K562 (cell line): Measurements from ENCODE around the gene CD163. TPM values are rescaled to one million over a fixed set of nuclear protein-coding genes. Genes with fewer than 3 reads are reported as not detected.

Source experiments
- ATAC-seq: fragments of 200-7000 bp; cut with Tn5 transposase; 3 replicates; pipeline ENCODE4 v1.9.1; 2020; ENCODE audit warnings: moderate library complexity
- BruUV-seq: library from RNA; stranded (reverse); fragments of 400-500 nt; replicated peaks from 2 replicates; lab custom pipeline; 2021; lab: Mats Ljungman, UMichigan
- CTCF ChIA-PET: fragments of 300-600 bp; formaldehyde crosslinking; extraction: SDS; loops from one replicate; lab custom pipeline; 2021; ENCODE audit warnings: low intra/inter-chr PET ratio; lab: Yijun Ruan, JAX
- POLR2A ChIA-PET: fragments of 300-600, 350-650 bp; sonication (Branson Sonifier 250); formaldehyde crosslinking; extraction: SDS; loops from one replicate; lab custom pipeline; 2021; ENCODE audit warnings: antibody characterized with exemption, inconsistent platforms; lab: Yijun Ruan, JAX
- DNase-seq, 4 experiments: peaks; one replicate each; pipeline versions ENCODE4 v3.0.0 to v3.0.0-alpha.2; 2011 to 2018; ENCODE audit warnings: low spot score in 3 of 4, mixed read lengths in 3 of 4; ENCODE audit errors: extremely low read depth in 1 of 4
- FAIRE-seq: peaks from 2 replicates; lab custom pipeline; 2011; peaks lifted over from hg19 to GRCh38; lab: Jason Lieb, UNC
- H2AFZ ChIP-seq: 2 replicates; pipeline ENCODE4 v1.6.0; 2011; ENCODE audit warnings: low read depth, low read length, control low read depth, inconsistent platforms
- H3K27ac ChIP-seq: fragments of 200-600 bp; 3 replicates; pipeline ENCODE4 v1.8.0; 2011; ENCODE audit warnings: low read depth, mild to moderate bottlenecking, control low read depth, inconsistent platforms, low read length, moderate library complexity, mixed read lengths; ENCODE audit errors: extremely low read depth
- H3K27me3 ChIP-seq, 2 experiments: fragments of 300-600 bp in 1 of 2; 2 replicates in 1 of 2; 3 replicates in 1 of 2; pipeline versions ENCODE4 v1.6.0 to v1.8.0; 2011; ENCODE audit warnings: inconsistent platforms in 2 of 2, low read length in 2 of 2, mild to moderate bottlenecking in 1 of 2, mixed read lengths in 1 of 2, moderate library complexity in 1 of 2; ENCODE audit not compliant: control insufficient read depth in 2 of 2, insufficient read depth in 2 of 2
- H3K36me3 ChIP-seq: fragments of 300-600 bp; 3 replicates; pipeline ENCODE4 v1.8.0; 2011; ENCODE audit warnings: mild to moderate bottlenecking, low read length, inconsistent platforms; ENCODE audit not compliant: control insufficient read depth, insufficient read depth
- H3K4me1 ChIP-seq, 2 experiments: fragments of 200-600 bp in 1 of 2; replicated peaks in 1 of 2; 2 replicates in 1 of 2; 3 replicates in 1 of 2; pipeline versions ENCODE4 v1.5.1 to v1.8.0; 2011; ENCODE audit warnings: inconsistent platforms in 2 of 2, low read length in 2 of 2, mild to moderate bottlenecking in 1 of 2, mixed read lengths in 1 of 2, moderate library complexity in 1 of 2; ENCODE audit not compliant: control insufficient read depth in 2 of 2, insufficient read depth in 2 of 2
- H3K4me2 ChIP-seq: 2 replicates; pipeline ENCODE4 v1.6.1; 2011; ENCODE audit warnings: low read length, control low read depth, inconsistent platforms, mixed read lengths; ENCODE audit not compliant: insufficient read depth
- H3K4me3 ChIP-seq: fragments of 200-600 bp; sonication (generic), shearing (Covaris generic); 2 replicates; pipeline ENCODE4 v1.5.1; 2016; ENCODE audit warnings: control low read depth, inconsistent platforms
- H3K79me2 ChIP-seq: fragments of 200-600 bp; 3 replicates; pipeline ENCODE4 v1.8.0; 2011; ENCODE audit warnings: low read length, inconsistent platforms; ENCODE audit not compliant: control insufficient read depth, insufficient read depth
- H3K9ac ChIP-seq, 2 experiments: 2 replicates each; pipeline versions ENCODE4 v1.6.0 to v1.6.1; 2011; ENCODE audit warnings: low read depth in 2 of 2, low read length in 2 of 2, control low read depth in 1 of 2, inconsistent platforms in 1 of 2, mild to moderate bottlenecking in 1 of 2, mixed read lengths in 1 of 2; ENCODE audit not compliant: insufficient read depth in 1 of 2
- H3K9me1 ChIP-seq: one replicate; pipeline ENCODE4 v1.6.0; 2011; ENCODE audit warnings: inconsistent platforms, mild to moderate bottlenecking, low read length, moderate library complexity; ENCODE audit not compliant: control insufficient read depth, insufficient read depth
- H3K9me3 ChIP-seq: replicated peaks from 2 replicates; pipeline ENCODE4 v1.5.1; 2011; ENCODE audit warnings: low read depth, low read length, inconsistent platforms; ENCODE audit not compliant: control insufficient read depth, insufficient read depth
- H4K20me1 ChIP-seq: replicated peaks from 2 replicates; pipeline ENCODE4 v1.6.1; 2011; ENCODE audit warnings: low read length, inconsistent platforms, mixed read lengths; ENCODE audit not compliant: control insufficient read depth, insufficient read depth
- ARID1B ChIP-seq: fragments of 450-650 bp; IDR thresholded peaks from 2 replicates; pipeline ENCODE4 v1.6.1; 2016; ENCODE audit warnings: antibody characterized with exemption, mild to moderate bottlenecking, inconsistent platforms
- HMGN3 ChIP-seq: IDR thresholded peaks from 2 replicates; pipeline ENCODE4 v1.6.1; 2011; ENCODE audit warnings: borderline replicate concordance, low read depth, mild to moderate bottlenecking, mixed read lengths, low read length; ENCODE audit not compliant: insufficient read length; ENCODE audit errors: extremely low read depth
- HNRNPK ChIP-seq: fragments of 200-400 bp; formaldehyde crosslinking; IDR thresholded peaks from one replicate; pipeline ENCODE4 v1.6.1; 2018; ENCODE audit warnings: mild to moderate bottlenecking, low read depth, low read length; ENCODE audit not compliant: poor library complexity, severe bottlenecking
- KDM4B ChIP-seq, 2 experiments: fragments of 450-650 bp in 1 of 2; sonication (generic) in 1 of 2; IDR thresholded peaks; 2 replicates each; pipeline ENCODE4 v1.6.1; 2016 to 2017; ENCODE audit warnings: borderline replicate concordance in 2 of 2, antibody characterized with exemption in 1 of 2, low read depth in 1 of 2, mild to moderate bottlenecking in 1 of 2
- NR2C1 ChIP-seq, 2 experiments: fragments of 450-650 bp; IDR thresholded peaks; 2 replicates each; pipeline ENCODE4 v1.6.1; 2017; ENCODE audit warnings: mild to moderate bottlenecking in 2 of 2, antibody characterized with exemption in 1 of 2, inconsistent platforms in 1 of 2, missing compliant biosample characterization in 1 of 2, missing genetic modification characterization in 1 of 2
- SIX5 ChIP-seq, 2 experiments: IDR thresholded peaks; 2 replicates each; pipeline ENCODE4 v1.6.1; 2011; ENCODE audit warnings: low read length in 2 of 2, borderline replicate concordance in 1 of 2, low read depth in 1 of 2, mild to moderate bottlenecking in 1 of 2, moderate library complexity in 1 of 2; ENCODE audit not compliant: insufficient read depth in 1 of 2
- TBL1XR1 ChIP-seq, 2 experiments: IDR thresholded peaks; 2 replicates each; pipeline ENCODE4 v1.6.1; 2012; ENCODE audit warnings: improper control_type of control experiment in 2 of 2, low read length in 2 of 2, mild to moderate bottlenecking in 1 of 2
- TFAM ChIP-seq: fragments of 250-450 bp; sonication (Bioruptor Pico); conservative IDR thresholded peaks from 2 replicates; pipeline ENCODE4 v1.5.0; 2021; ENCODE audit warnings: mild to moderate bottlenecking, moderate library complexity
- THAP12 ChIP-seq: fragments of 250-450 bp; sonication (Bioruptor Pico); IDR thresholded peaks from 2 replicates; pipeline ENCODE4 v1.9.0; 2021; ENCODE audit warnings: mild to moderate bottlenecking, inconsistent platforms
- THRAP3 ChIP-seq: fragments of 450-650 bp; IDR thresholded peaks from 2 replicates; pipeline ENCODE4 v1.6.1; 2016; ENCODE audit warnings: mild to moderate bottlenecking, inconsistent platforms, borderline replicate concordance
- ZNF197 ChIP-seq: fragments of 200-800 bp; sonication (Bioruptor generic); IDR thresholded peaks from 2 replicates; pipeline ENCODE4 v1.6.1; 2016; ENCODE audit warnings: low read depth, missing genetic modification characterization, missing compliant biosample characterization
- ZNF408 ChIP-seq: fragments of 250-450 bp; sonication (Bioruptor Pico); IDR thresholded peaks from 2 replicates; pipeline ENCODE4 v1.4.0; 2020; ENCODE audit warnings: low read depth, mild to moderate bottlenecking, moderate library complexity
- WGBS: fragments of 100-300 bp; shearing (Covaris generic); methylation state at CpG from one replicate; pipeline ENCODE4 v1.1.6; 2016; ENCODE audit warnings: low coverage, mixed read lengths; ENCODE audit not compliant: insufficient coverage; ENCODE audit errors: missing lambda C conversion rate; 5-methylcytosine and 5-hydroxymethylcytosine counted together
- in situ Hi-C: fragments of 300-500 bp; cut with MboI; formaldehyde crosslinking; loops from 4 replicates; pipeline ENCODE4 v1.15.0; 2018; ENCODE audit warnings: inconsistent platforms, mixed read lengths
- intact Hi-C: fragments of 100-400 bp; cut with micrococcal nuclease; formaldehyde crosslinking; loops from 2 replicates; pipeline ENCODE4 v1.14.2; 2022
- polyA plus RNA-seq, 8 experiments: library from polyadenylated mRNA; depleted of rRNA in 4 of 8; stranded (reverse) in 5 of 8; unstranded in 3 of 8; fragments of >200 nt; fragmentation: Nextera tagmentation in 2 of 8; fragmentation: Illumina TruSeq in 1 of 8; extraction: Ambion mirVana in 2 of 8; extraction: Trizol in 1 of 8; gene quantifications; 2 replicates each; pipeline versions ENCODE4 v1.2.1 to v1.2.3, GENCODE V29; 2011 to 2014; ENCODE audit warnings: inconsistent platforms in 1 of 8, missing spikeins in 1 of 8
- total RNA-seq, 7 experiments: library from RNA; depleted of rRNA in 6 of 7; stranded (reverse); fragments of >200 nt in 6 of 7; fragmentation: Illumina TruSeq in 2 of 7; extraction: Trizol in 2 of 7; gene quantifications; 2 replicates each; pipeline versions ENCODE4 v1.2.1 to v1.2.3, GENCODE V29; 2011 to 2021; ENCODE audit warnings: low replicate concordance in 1 of 7
- TF ChIP-seq, protein P1 (sequence below): fragments of 250-450 bp; sonication (Bioruptor Pico); IDR thresholded peaks from 2 replicates; pipeline ENCODE4 v1.4.0; 2020; ENCODE audit warnings: mild to moderate bottlenecking

CD163 gene
- total and polyA plus RNA-seq, 9 of the 15 experiments (the other 6 are each of a cell fraction or from before 2014, with no cell fraction given) = 0.62 TPM; not detected in 8

DNA sequence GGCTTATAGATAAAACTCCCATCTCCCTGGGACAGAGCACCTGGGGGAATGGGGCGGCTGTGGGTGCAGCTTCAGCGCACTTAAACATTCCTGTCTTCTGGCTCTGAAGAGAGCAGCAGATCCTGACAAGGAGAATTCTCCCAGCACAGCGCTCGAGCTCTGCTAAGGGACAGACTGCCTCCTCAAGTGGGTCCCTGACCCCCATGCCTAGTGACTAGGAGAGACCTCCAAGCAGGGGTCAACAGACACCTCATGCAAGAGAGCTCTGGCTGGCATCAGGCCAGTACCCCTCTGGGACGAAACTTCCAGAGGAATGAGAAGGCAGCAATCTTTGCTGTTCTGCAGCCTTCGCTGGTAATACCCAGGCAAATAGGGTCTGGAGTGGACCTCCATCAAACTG lies 31.5 kb downstream of the CD163 start:
- Histone ChIP-seq H3K27ac (no peak overlapping the region), H3K4me1 (no peaks in the 10 kb centered on the region; a peak in 1 of 5 replicates), H3K9me3 (no peaks in the 10 kb centered on the region), H3K4me2 (no peak overlapping the region), H3K27me3 (no peaks in the 10 kb centered on the region), H3K79me2 (no peaks in the 10 kb centered on the region), H3K4me3 (no peak overlapping the region), H4K20me1 (no peaks in the 10 kb centered on the region), H2AFZ (no peak overlapping the region), H3K9me1 (no peaks in the 10 kb centered on the region), H3K36me3 (no peaks in the 10 kb centered on the region), H3K9ac (no peak overlapping the region)
- ATAC-seq (no peak), FAIRE-seq (no peak), DNase-seq (no peak)
- TF ChIP-seq HNRNPK (no peak), ZNF197 (CRISPR knock-in tag) (no peak), KDM4B (IDR thresholded peaks at IDR 0.05; ENCODE audit: borderline replicate concordance in 2 of 2, low read depth in 1 of 2) (no peak), TBL1XR1 (IDR thresholded peaks at IDR 0.05; ENCODE audit: low read length in 2 of 2) (no peak), NR2C1 (IDR thresholded peaks at IDR 0.05) (no peak), NR2C1 (tag; IDR thresholded peaks at IDR 0.05) (no peak), SIX5 (IDR thresholded peaks at IDR 0.05; ENCODE audit: borderline replicate concordance in 1 of 2, insufficient read depth in 1 of 2, low read depth in 1 of 2, low read length in 2 of 2) (no peak), TFAM (CRISPR knock-in tag) (no peak), HMGN3 (no peak), THAP12 (CRISPR knock-in tag) (no peak), ZNF408 (CRISPR knock-in tag) (no peak), THRAP3 (no peak), ARID1B (no peak)
- TF ChIP-seq, protein P1, sequence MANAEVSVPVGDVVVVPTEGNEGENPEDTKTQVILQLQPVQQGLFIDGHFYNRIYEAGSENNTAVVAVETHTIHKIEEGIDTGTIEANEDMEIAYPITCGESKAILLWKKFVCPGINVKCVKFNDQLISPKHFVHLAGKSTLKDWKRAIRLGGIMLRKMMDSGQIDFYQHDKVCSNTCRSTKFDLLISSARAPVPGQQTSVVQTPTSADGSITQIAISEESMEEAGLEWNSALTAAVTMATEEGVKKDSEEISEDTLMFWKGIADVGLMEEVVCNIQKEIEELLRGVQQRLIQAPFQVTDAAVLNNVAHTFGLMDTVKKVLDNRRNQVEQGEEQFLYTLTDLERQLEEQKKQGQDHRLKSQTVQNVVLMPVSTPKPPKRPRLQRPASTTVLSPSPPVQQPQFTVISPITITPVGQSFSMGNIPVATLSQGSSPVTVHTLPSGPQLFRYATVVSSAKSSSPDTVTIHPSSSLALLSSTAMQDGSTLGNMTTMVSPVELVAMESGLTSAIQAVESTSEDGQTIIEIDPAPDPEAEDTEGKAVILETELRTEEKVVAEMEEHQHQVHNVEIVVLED = no peak
- in situ Hi-C loops (no loop called here), intact Hi-C loops (no loop called here)
- BruUV-seq = no TSS peak
- CTCF ChIA-PET = no interaction called here
- WGBS = 0% methylated on average over 4 of the region's 6 CpGs
- POLR2A ChIA-PET = no interaction called here
